Type B pancreatic cell (in vitro differentiated cells): Measurements from ENCODE around the gene TAS1R1. TPM values are rescaled to one million over a fixed set of nuclear protein-coding genes. Genes with fewer than 3 reads are reported as not detected.

Experiments used
- DNase-seq: peaks from one replicate; pipeline ENCODE4 v3.0.0; 2021; ENCODE audit warnings: mixed read lengths; ENCODE audit not compliant: unreplicated experiment; ENCODE audit errors: extremely low spot score
- H3K27ac Mint-ChIP-seq: 2 replicates; pipeline ENCODE4 v1.8.0; 2021; ENCODE audit warnings: mild to moderate bottlenecking, mixed read lengths
- H3K27me3 Mint-ChIP-seq: 2 replicates; pipeline ENCODE4 v1.8.0; 2021; ENCODE audit warnings: mixed read lengths
- H3K36me3 Mint-ChIP-seq: 2 replicates; pipeline ENCODE4 v1.8.0; 2021; ENCODE audit warnings: mixed read lengths
- H3K4me1 Mint-ChIP-seq: one replicate; pipeline ENCODE4 v1.8.0; 2021; ENCODE audit warnings: mixed read lengths; ENCODE audit not compliant: unreplicated experiment
- H3K4me3 Mint-ChIP-seq: 2 replicates; pipeline ENCODE4 v1.8.0; 2021; ENCODE audit warnings: mild to moderate bottlenecking, mixed read lengths
- H3K9me3 Mint-ChIP-seq: 2 replicates; pipeline ENCODE4 v1.8.0; 2021; ENCODE audit warnings: mixed read lengths
- CTCF ChIP-seq: fragments of 200-600 bp; sonication (generic); conservative IDR thresholded peaks from 2 replicates; pipeline ENCODE4 v1.5.0; 2021; ENCODE audit warnings: antibody characterized with exemption, mild to moderate bottlenecking
- total RNA-seq: library from RNA; stranded (reverse); gene quantifications from 2 replicates; pipeline ENCODE4 v1.2.1, GENCODE V29; 2021; ENCODE audit warnings: low replicate concordance

Gene TAS1R1
- total RNA-seq, 1 donor from 2014 or later: not detected

- Mint-ChIP-seq H3K36me3 (peaks cover 7% of the 10 kb centered on the region), H3K9me3 (no peaks in the 10 kb centered on the region), H3K4me1 (peaks cover under 1% of the 10 kb centered on the region), H3K27ac (no peak overlapping the region), H3K4me3 (no peak overlapping the region), H3K27me3 (no peaks in the 10 kb centered on the region)
- DNase-seq: no peak
- TF ChIP-seq CTCF: no peak
Observed at GRCh38 chr1:6621429-6622391, 66.6 kb downstream of the TAS1R1 start.

- peaks cover under 1% of the 10 kb centered on the region for H3K4me1 Mint-ChIP-seq
- H3K9me3 Mint-ChIP-seq: no peaks in the 10 kb centered on the region
- no peak for TF ChIP-seq CTCF
- peak overlapping the region; percentile 51 for H3K4me3 Mint-ChIP-seq
- H3K27ac Mint-ChIP-seq: no peak overlapping the region
- H3K27me3 Mint-ChIP-seq: no peaks in the 10 kb centered on the region
- DNase-seq: no peak
- H3K36me3 Mint-ChIP-seq: peaks cover 7% of the 10 kb centered on the region
Observed at GRCh38 chr1:6622396-6623152, 67.5 kb downstream of the TAS1R1 start.

- no peaks in the 10 kb centered on the region for H3K27me3 Mint-ChIP-seq
- peaks cover 5% of the 10 kb centered on the region for H3K4me1 Mint-ChIP-seq
- H3K4me3 Mint-ChIP-seq: peak overlapping the region; percentile 51
- H3K9me3 Mint-ChIP-seq: no peaks in the 10 kb centered on the region
- H3K36me3 Mint-ChIP-seq: peaks cover 11% of the 10 kb centered on the region
- peak overlapping the region; percentile 70 for H3K27ac Mint-ChIP-seq
- no peak for DNase-seq
- TF ChIP-seq CTCF: no peak
Observed at GRCh38 chr1:6623269-6623965, 68.3 kb downstream of the TAS1R1 start.

GRCh38 chr1:6624710-6625583 lies 69.8 kb downstream of the TAS1R1 start, which contains the start of gene THAP3:
TSS of gene THAP3 (plus strand) at chr1:6624868. CDS start at chr1:6625219, 351 bp downstream.
- Mint-ChIP-seq H3K4me3 (peak within 1 kb of the TSS; percentile 91), H3K4me1 (peaks cover 5% of the 10 kb centered on the region), H3K9me3 (no peaks in the 10 kb centered on the region), H3K27me3 (no peaks in the 10 kb centered on the region), H3K36me3 (peaks cover 11% of the 10 kb centered on the region), H3K27ac (peak within 1 kb of the TSS; percentile 89)
- DNase-seq: peak; percentile 92
- peak; percentile 24 for TF ChIP-seq CTCF
